MCF 10A (cell line): Measurements from ENCODE around the gene CHURC1. TPM values are rescaled to one million over a fixed set of nuclear protein-coding genes. Genes with fewer than 3 reads are reported as not detected.

ENCODE experiments used
- BruUV-seq: library from RNA; stranded (reverse); fragments of 400-500 nt; replicated peaks from 2 replicates; lab custom pipeline; 2021; lab: Mats Ljungman, UMichigan
- CTCF ChIA-PET: fragments of 300-600 bp; sonication (Branson Sonifier 250); formaldehyde crosslinking; extraction: SDS; loops from one replicate; lab custom pipeline; 2021; ENCODE audit warnings: antibody characterized with exemption, inconsistent platforms; lab: Yijun Ruan, JAX
- POLR2A ChIA-PET: fragments of 300-600, 350-650 bp; sonication (Branson Sonifier 250); formaldehyde crosslinking; extraction: SDS; loops from one replicate; lab custom pipeline; 2020; ENCODE audit warnings: antibody characterized with exemption, inconsistent platforms; lab: Yijun Ruan, JAX
- DNase-seq: peaks from one replicate; pipeline ENCODE4 v3.0.0-alpha.2; 2018; ENCODE audit not compliant: unreplicated experiment
- H3K27ac Mint-ChIP-seq: one replicate; pipeline ENCODE4 v1.8.0; 2022; ENCODE audit warnings: mild to moderate bottlenecking, low read depth, mixed read lengths; ENCODE audit not compliant: unreplicated experiment
- H3K27me3 Mint-ChIP-seq: one replicate; pipeline ENCODE4 v1.8.0; 2022; ENCODE audit warnings: mixed read lengths; ENCODE audit not compliant: insufficient read depth, unreplicated experiment
- H3K36me3 Mint-ChIP-seq: one replicate; pipeline ENCODE4 v1.8.0; 2022; ENCODE audit warnings: mild to moderate bottlenecking, moderate library complexity, mixed read lengths; ENCODE audit not compliant: insufficient read depth, unreplicated experiment
- H3K4me1 Mint-ChIP-seq: one replicate; pipeline ENCODE4 v1.8.0; 2022; ENCODE audit warnings: mixed read lengths; ENCODE audit not compliant: insufficient read depth, unreplicated experiment
- H3K4me3 Mint-ChIP-seq: one replicate; pipeline ENCODE4 v1.8.0; 2022; ENCODE audit warnings: mild to moderate bottlenecking, moderate library complexity, mixed read lengths; ENCODE audit not compliant: unreplicated experiment
- H3K9me3 Mint-ChIP-seq: one replicate; pipeline ENCODE4 v1.8.0; 2022; ENCODE audit warnings: mixed read lengths; ENCODE audit not compliant: unreplicated experiment
- intact Hi-C: fragments of 100-400 bp; cut with micrococcal nuclease; formaldehyde crosslinking; loops from 2 replicates; pipeline ENCODE4 v1.14.1; 2022
- total RNA-seq: library from RNA; stranded (reverse); gene quantifications from 2 replicates; pipeline ENCODE4 v1.2.3, GENCODE V29; 2022
- TF ChIP-seq, protein P1 (sequence below): fragments of 200-600 bp; IDR thresholded peaks from one replicate; pipeline ENCODE4 v1.8.0; 2022; ENCODE audit warnings: antibody characterized with exemption, mild to moderate bottlenecking; ENCODE audit not compliant: unreplicated experiment

The CHURC1 gene
- total RNA-seq, 1 experiment from 2014 or later = 72.5 TPM

GRCh38 chr14:64965356-64966000 lies 51.2 kb downstream of the CHURC1 start:
- no peaks in the 10 kb centered on the region for H3K9me3 Mint-ChIP-seq
- DNase-seq = no peak
- TF ChIP-seq, protein P1, sequence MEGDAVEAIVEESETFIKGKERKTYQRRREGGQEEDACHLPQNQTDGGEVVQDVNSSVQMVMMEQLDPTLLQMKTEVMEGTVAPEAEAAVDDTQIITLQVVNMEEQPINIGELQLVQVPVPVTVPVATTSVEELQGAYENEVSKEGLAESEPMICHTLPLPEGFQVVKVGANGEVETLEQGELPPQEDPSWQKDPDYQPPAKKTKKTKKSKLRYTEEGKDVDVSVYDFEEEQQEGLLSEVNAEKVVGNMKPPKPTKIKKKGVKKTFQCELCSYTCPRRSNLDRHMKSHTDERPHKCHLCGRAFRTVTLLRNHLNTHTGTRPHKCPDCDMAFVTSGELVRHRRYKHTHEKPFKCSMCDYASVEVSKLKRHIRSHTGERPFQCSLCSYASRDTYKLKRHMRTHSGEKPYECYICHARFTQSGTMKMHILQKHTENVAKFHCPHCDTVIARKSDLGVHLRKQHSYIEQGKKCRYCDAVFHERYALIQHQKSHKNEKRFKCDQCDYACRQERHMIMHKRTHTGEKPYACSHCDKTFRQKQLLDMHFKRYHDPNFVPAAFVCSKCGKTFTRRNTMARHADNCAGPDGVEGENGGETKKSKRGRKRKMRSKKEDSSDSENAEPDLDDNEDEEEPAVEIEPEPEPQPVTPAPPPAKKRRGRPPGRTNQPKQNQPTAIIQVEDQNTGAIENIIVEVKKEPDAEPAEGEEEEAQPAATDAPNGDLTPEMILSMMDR = no peak
- H3K4me3 Mint-ChIP-seq = no peak overlapping the region
- H3K27ac Mint-ChIP-seq = no peak overlapping the region
- H3K4me1 Mint-ChIP-seq = no peaks in the 10 kb centered on the region
- CTCF ChIA-PET = interaction anchor here (0.6 to 0.7 kb wide), 2 partner anchors 58 to 1666 kb away, joined by 3 read pairs; no protein-coding TSS in a partner anchor
- POLR2A ChIA-PET = interaction anchor here (1.1 to 1.5 kb wide), 2 partner anchors 17 to 21 kb away, joined by 3 read pairs; partner anchors contain the start of gene FNTB
- intact Hi-C loops = no loop called here
- no peaks in the 10 kb centered on the region for H3K27me3 Mint-ChIP-seq
- no peaks in the 10 kb centered on the region for H3K36me3 Mint-ChIP-seq
- BruUV-seq = no TSS peak

GRCh38 chr14:64966976-64967375 lies 52.7 kb downstream of the CHURC1 start:
- BruUV-seq = no TSS peak
- no peak overlapping the region for H3K4me3 Mint-ChIP-seq
- TF ChIP-seq, protein P1 = no peak
- intact Hi-C loops = no loop called here
- H3K9me3 Mint-ChIP-seq = no peaks in the 10 kb centered on the region
- H3K36me3 Mint-ChIP-seq = no peaks in the 10 kb centered on the region
- CTCF ChIA-PET = no interaction called here
- POLR2A ChIA-PET = interaction anchor here (0.6 kb wide), 1 partner anchor 430 kb away, joined by 3 read pairs; no protein-coding TSS in a partner anchor
- no peak for DNase-seq
- no peaks in the 10 kb centered on the region for H3K27me3 Mint-ChIP-seq
- no peaks in the 10 kb centered on the region for H3K4me1 Mint-ChIP-seq
- no peak overlapping the region for H3K27ac Mint-ChIP-seq

DNA sequence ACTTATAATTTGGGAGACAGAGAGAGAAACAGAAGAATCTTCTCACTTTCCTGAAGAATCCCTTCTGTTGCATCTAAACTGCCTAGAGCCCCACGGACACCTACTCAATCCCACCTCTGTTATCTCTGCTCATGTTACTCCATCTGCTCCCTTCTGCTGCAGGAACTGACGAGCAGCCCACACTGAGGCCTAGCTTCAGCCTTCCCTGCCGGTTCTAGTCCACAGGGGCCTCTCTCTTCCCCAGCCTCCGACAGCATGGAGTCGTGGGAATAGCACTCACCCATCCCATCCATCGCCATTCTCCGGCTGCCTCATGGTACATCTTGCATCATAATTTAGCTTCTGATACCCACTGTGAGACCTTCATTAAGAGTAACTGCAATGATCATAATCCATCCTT lies 53.9 kb downstream of the CHURC1 start:
- intact Hi-C loops = no loop called here
- ChIA-PET POLR2A (interaction anchor here (0.6 kb wide), 2 partner anchors 47 to 91 kb away, joined by 3 read pairs; no protein-coding TSS in a partner anchor), CTCF (interaction anchor here (0.6 to 0.7 kb wide), 2 partner anchors 44 to 1474 kb away, joined by 3 to 5 read pairs; no protein-coding TSS in a partner anchor)
- BruUV-seq = no TSS peak
- H3K27me3 Mint-ChIP-seq = no peaks in the 10 kb centered on the region
- no peak overlapping the region for H3K27ac Mint-ChIP-seq
- no peaks in the 10 kb centered on the region for H3K9me3 Mint-ChIP-seq
- H3K4me3 Mint-ChIP-seq = no peak overlapping the region
- TF ChIP-seq, protein P1 = no peak
- DNase-seq = no peak
- no peaks in the 10 kb centered on the region for H3K36me3 Mint-ChIP-seq
- no peaks in the 10 kb centered on the region for H3K4me1 Mint-ChIP-seq

DNA sequence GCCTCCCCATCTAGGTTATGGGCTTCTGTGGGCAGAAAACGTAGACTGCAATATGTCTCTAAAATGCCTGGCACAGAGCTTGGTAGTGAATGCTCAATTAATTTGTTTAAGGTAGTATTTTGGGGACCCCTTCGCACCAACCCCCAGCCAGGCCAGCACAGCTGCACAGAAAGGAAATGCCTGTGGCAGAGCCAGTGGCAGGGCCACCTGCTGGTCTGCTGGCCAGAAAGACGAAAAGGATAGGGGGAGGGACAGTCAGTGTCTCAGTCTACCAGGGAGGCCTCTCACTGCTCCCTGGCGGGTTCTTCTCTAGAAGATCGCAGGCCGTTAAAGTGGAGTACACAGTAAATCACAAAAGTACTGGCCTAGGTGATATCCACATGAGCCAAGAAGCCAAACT lies 54.4 kb downstream of the CHURC1 start:
- H3K27ac Mint-ChIP-seq = no peak overlapping the region
- TF ChIP-seq, protein P1 = no peak
- no peaks in the 10 kb centered on the region for H3K4me1 Mint-ChIP-seq
- BruUV-seq = no TSS peak
- POLR2A ChIA-PET = interaction anchor here (0.6 kb wide), 2 partner anchors 46 to 91 kb away, joined by 3 read pairs; no protein-coding TSS in a partner anchor
- H3K36me3 Mint-ChIP-seq = no peaks in the 10 kb centered on the region
- no peaks in the 10 kb centered on the region for H3K9me3 Mint-ChIP-seq
- intact Hi-C loops = no loop called here
- no peaks in the 10 kb centered on the region for H3K27me3 Mint-ChIP-seq
- CTCF ChIA-PET = interaction anchor here (0.5 to 0.7 kb wide), 3 partner anchors 10 to 1473 kb away, joined by 3 to 5 read pairs (median 3); no protein-coding TSS in a partner anchor
- DNase-seq = no peak
- no peak overlapping the region for H3K4me3 Mint-ChIP-seq
